B cell (primary cell): ENCODE data around the gene GPC5. TPM values are rescaled to one million over a fixed set of nuclear protein-coding genes. Genes with fewer than 3 reads are reported as not detected.

Experiments used
- ATAC-seq: fragments of 200-7000 bp; cut with Tn5 transposase; one replicate; pipeline ENCODE4 v1.10.0; 2021; ENCODE audit warnings: low read depth, mild to moderate bottlenecking, moderate number of reproducible peaks, moderate library complexity
- CTCF ChIA-PET: fragments of 350-600 bp; sonication (Branson Sonifier 250); formaldehyde crosslinking; loops from one replicate; lab custom pipeline; 2021; ENCODE audit warnings: antibody characterized with exemption, inconsistent platforms; lab: Charles Lee
- POLR2A ChIA-PET: fragments of 350-600 bp; sonication (Branson Sonifier 250); formaldehyde crosslinking; loops from one replicate; lab custom pipeline; 2021; ENCODE audit warnings: antibody characterized with exemption; lab: Charles Lee
- DNase-seq: peaks from one replicate; pipeline ENCODE4 v3.0.0; 2013
- H2AFZ ChIP-seq: 2 replicates; pipeline ENCODE4 v1.6.1; 2012; ENCODE audit warnings: mild to moderate bottlenecking, low read depth, low read length; ENCODE audit not compliant: insufficient read depth, poor library complexity, severe bottlenecking
- H3K27ac ChIP-seq, 2 donors: 1 replicate in 1 of 2; 2 replicates in 1 of 2; pipeline ENCODE4 v1.5.1; 2012 to 2013; ENCODE audit warnings: low read length in 2 of 2, mild to moderate bottlenecking in 2 of 2, moderate library complexity in 1 of 2
- H3K27me3 ChIP-seq, 4 experiments: fragments of 200-600 bp in 1 of 4; sonication (generic) in 1 of 4; replicated peaks in 1 of 4; 1 replicate in 2 of 4; 2 replicates in 2 of 4; pipeline versions ENCODE4 v1.6.1 to v1.7.0; 2013 to 2016; ENCODE audit warnings: low read length in 3 of 4, mild to moderate bottlenecking in 2 of 4, mixed read lengths in 1 of 4, moderate library complexity in 1 of 4; ENCODE audit not compliant: insufficient read depth in 4 of 4, control insufficient read depth in 3 of 4; ENCODE audit errors: control extremely low read depth in 1 of 4
- H3K36me3 ChIP-seq, 2 experiments: replicated peaks in 1 of 2; 1 replicate in 1 of 2; 2 replicates in 1 of 2; pipeline versions ENCODE4 v1.6.1 to v1.7.1; 2013; ENCODE audit warnings: low read length in 1 of 2; ENCODE audit not compliant: insufficient read depth in 2 of 2, control insufficient read depth in 1 of 2; ENCODE audit errors: control extremely low read depth in 1 of 2, extremely low read depth in 1 of 2
- H3K4me1 ChIP-seq, 2 donors: fragments of 200-600 bp in 1 of 2; sonication (generic) in 1 of 2; 1 replicate in 1 of 2; 2 replicates in 1 of 2; pipeline versions ENCODE4 v1.5.1 to v1.6.1; 2013 to 2017; ENCODE audit warnings: low read length in 2 of 2; ENCODE audit not compliant: control insufficient read depth in 2 of 2, insufficient read depth in 2 of 2
- H3K4me2 ChIP-seq: replicated peaks from 2 replicates; pipeline ENCODE3; 2012; ENCODE audit warnings: mild to moderate bottlenecking, low read depth, low read length; ENCODE audit not compliant: poor library complexity, severe bottlenecking
- H3K4me3 ChIP-seq, 5 experiments: fragments of 200-600 bp in 1 of 5; sonication (generic) in 1 of 5; 1 replicate in 3 of 5; 2 replicates in 2 of 5; pipeline versions ENCODE4 v1.5.1 to v1.7.0; 2011 to 2016; ENCODE audit warnings: low read length in 4 of 5, mild to moderate bottlenecking in 4 of 5, low read depth in 2 of 5, control low read depth in 1 of 5, moderate library complexity in 1 of 5; ENCODE audit not compliant: insufficient read depth in 1 of 5; ENCODE audit errors: control extremely low read depth in 1 of 5, extremely low read depth in 1 of 5
- H3K79me2 ChIP-seq: fragments of 200-600 bp; sonication (generic); one replicate; pipeline ENCODE4 v1.6.0; 2016; ENCODE audit warnings: low read length; ENCODE audit not compliant: control insufficient read depth, insufficient read depth
- H3K9ac ChIP-seq: fragments of 200-600 bp; sonication (generic); 2 replicates; pipeline ENCODE4 v1.6.1; 2017; ENCODE audit warnings: mild to moderate bottlenecking, low read length, moderate library complexity
- H3K9me3 ChIP-seq, 3 donors: one replicate each; pipeline versions ENCODE4 v1.6.1 to v1.7.1; 2013; ENCODE audit warnings: low read length in 2 of 3; ENCODE audit not compliant: control insufficient read depth in 2 of 3, insufficient read depth in 1 of 3; ENCODE audit errors: control extremely low read depth in 1 of 3
- H4K20me1 ChIP-seq: 2 replicates; pipeline ENCODE4 v1.6.0; 2012; ENCODE audit warnings: mild to moderate bottlenecking, low read length; ENCODE audit not compliant: insufficient read depth, control insufficient read depth, poor library complexity, severe bottlenecking
- H3K27ac Mint-ChIP-seq: one replicate; pipeline ENCODE4 v1.8.0; 2021; ENCODE audit warnings: mixed read lengths
- H3K27me3 Mint-ChIP-seq: one replicate; pipeline ENCODE4 v1.8.0; 2021; ENCODE audit warnings: mixed read lengths
- H3K4me1 Mint-ChIP-seq: one replicate; pipeline ENCODE4 v1.8.0; 2021; ENCODE audit warnings: mixed read lengths
- H3K4me3 Mint-ChIP-seq: one replicate; pipeline ENCODE4 v1.8.0; 2021; ENCODE audit warnings: mixed read lengths
- H3K9me3 Mint-ChIP-seq: one replicate; pipeline ENCODE4 v1.8.0; 2022; ENCODE audit warnings: mixed read lengths; ENCODE audit not compliant: insufficient read depth
- CTCF ChIP-seq: fragments of 200-600 bp; IDR thresholded peaks from one replicate; pipeline ENCODE4 v1.8.0; 2022; ENCODE audit warnings: antibody characterized with exemption, mild to moderate bottlenecking
- EZH2 ChIP-seq: IDR thresholded peaks from 2 replicates; pipeline ENCODE4 v1.6.1; 2012; ENCODE audit warnings: borderline replicate concordance, low read depth, mild to moderate bottlenecking, moderate library complexity, low read length; ENCODE audit not compliant: insufficient read depth, poor library complexity, severe bottlenecking
- WGBS: methylation state at CpG from one replicate; pipeline ENCODE4 v1.1.5; 2013; ENCODE audit warnings: missing lambda C conversion rate; ENCODE audit not compliant: insufficient coverage; 5-methylcytosine and 5-hydroxymethylcytosine counted together
- intact Hi-C: fragments of 100-400 bp; cut with micrococcal nuclease; formaldehyde crosslinking; loops from one replicate; pipeline ENCODE4 v1.10.0; 2022
- polyA plus RNA-seq: library from polyadenylated mRNA; depleted of rRNA; stranded (reverse); fragments of >200 nt; gene quantifications from 2 replicates; pipeline ENCODE4 v1.2.3, GENCODE V29; 2012
- total RNA-seq, 2 donors: library from RNA; stranded (reverse); fragments of 120-200 nt in 1 of 2; gene quantifications; 1 replicate in 1 of 2; 2 replicates in 1 of 2; pipeline versions ENCODE4 v1.2.3 to v1.2.4, GENCODE V29; 2013 to 2022

The GPC5 gene
- total and polyA plus RNA-seq, 2 donors (not counting 1 experiment from before 2014, with no cell fraction given) = 0.15 to 0.30 TPM

- no peaks in the 10 kb centered on the region for H3K79me2 ChIP-seq
- no peak for TF ChIP-seq EZH2
- no peak for TF ChIP-seq CTCF
- Mint-ChIP-seq H3K4me3 (no peak overlapping the region), H3K9me3 (peaks cover 6% of the 10 kb centered on the region), H3K4me1 (no peaks in the 10 kb centered on the region), H3K27ac (no peak overlapping the region), H3K27me3 (no peaks in the 10 kb centered on the region)
- no peak overlapping the region for H3K9ac ChIP-seq
- no peaks in the 10 kb centered on the region for H3K4me1 ChIP-seq
- no peaks in the 10 kb centered on the region for H3K27me3 ChIP-seq
- H3K27ac ChIP-seq = no peak overlapping the region
- no peak overlapping the region for H2AFZ ChIP-seq
- H4K20me1 ChIP-seq = no peaks in the 10 kb centered on the region
- POLR2A ChIA-PET = no interaction called here
- intact Hi-C loops = no loop called here
- ATAC-seq (no peak), DNase-seq (no peak)
- CTCF ChIA-PET = no interaction called here
- H3K36me3 ChIP-seq = no peaks in the 10 kb centered on the region
- peaks cover 0 to 4% (median 0%) of the 10 kb centered on the region in 3 donors for H3K9me3 ChIP-seq
- no peak overlapping the region for H3K4me3 ChIP-seq
- H3K4me2 ChIP-seq = no peak overlapping the region
Measured at GRCh38 chr13:92657565-92657964, 1259.1 kb downstream of the GPC5 start.

GRCh38 chr13:92658293-92658692 is 1259.9 kb downstream of the GPC5 start:
- 100% methylated on average over 1 of the region's 5 CpGs for WGBS

More at GRCh38 chr13:92658293-92658692, 1259.9 kb downstream of the GPC5 start:
- Histone ChIP-seq H3K4me2 (no peak overlapping the region), H4K20me1 (no peaks in the 10 kb centered on the region), H3K27ac (no peak overlapping the region), H3K4me1 (no peaks in the 10 kb centered on the region), H3K9me3 (peaks cover 0 to 4% (median 0%) of the 10 kb centered on the region in 3 donors), H2AFZ (no peak overlapping the region), H3K9ac (no peak overlapping the region), H3K36me3 (no peaks in the 10 kb centered on the region), H3K79me2 (no peaks in the 10 kb centered on the region), H3K4me3 (no peak overlapping the region), H3K27me3 (no peaks in the 10 kb centered on the region)
- ATAC-seq (no peak), DNase-seq (no peak)
- TF ChIP-seq CTCF (no peak), EZH2 (no peak)
- intact Hi-C loops = no loop called here
- Mint-ChIP-seq H3K27ac (no peak overlapping the region), H3K4me3 (no peak overlapping the region), H3K27me3 (no peaks in the 10 kb centered on the region), H3K4me1 (no peaks in the 10 kb centered on the region), H3K9me3 (peaks cover 3% of the 10 kb centered on the region)
- ChIA-PET CTCF (no interaction called here), POLR2A (no interaction called here)
